22Rv1 (cell line): ENCODE data around the gene SKOR1.

ENCODE experiments used
- CTCF ChIP-seq: fragments of 450-650 bp; IDR thresholded peaks from 2 replicates; pipeline ENCODE4 v1.5.1; 2017; ENCODE audit warnings: mild to moderate bottlenecking
- ZFX ChIP-seq: fragments of 450-650 bp; IDR thresholded peaks from 2 replicates; pipeline ENCODE4 v1.6.1; 2017; ENCODE audit warnings: antibody characterized with exemption, borderline replicate concordance

DNA sequence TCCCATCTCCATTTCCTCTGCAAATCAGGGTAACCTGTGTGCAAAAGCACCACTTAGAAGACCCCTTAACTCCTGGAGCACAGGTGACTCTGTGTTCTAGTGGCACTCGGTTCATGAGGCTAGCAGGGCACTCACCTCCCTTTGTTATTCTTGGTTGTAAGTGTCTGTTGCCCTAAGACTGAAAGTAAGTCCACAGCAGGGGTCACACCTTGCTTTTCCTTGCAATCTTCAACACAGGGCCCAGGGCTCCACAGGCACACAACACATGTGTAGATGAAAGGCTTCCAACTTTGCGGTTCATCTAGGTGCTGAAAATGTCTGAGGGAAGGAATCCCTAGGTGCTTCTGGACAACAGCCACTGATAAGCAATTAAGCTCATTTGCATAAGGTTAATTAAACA, 11.6 kb downstream of the SKOR1 start:
- TF ChIP-seq CTCF (no peak), ZFX (no peak)
